GM19043 (cell line): ENCODE data around the gene VANGL1.
A peak's percentile ranks its signal among the peaks of the same experiment; 100 is the strongest.
"Not testable (repeated sequence)": the region's sequence is repeated elsewhere in the genome, so short reads cannot be mapped to it uniquely, and the experiment has no call there.

Source experiments
- ATAC-seq: cut with Tn5 transposase; IDR thresholded peaks from one replicate; pipeline ENCODE4 v1.9.1; 2021; ENCODE audit warnings: low read depth; ENCODE audit not compliant: unreplicated experiment

The VANGL1 gene

DNA sequence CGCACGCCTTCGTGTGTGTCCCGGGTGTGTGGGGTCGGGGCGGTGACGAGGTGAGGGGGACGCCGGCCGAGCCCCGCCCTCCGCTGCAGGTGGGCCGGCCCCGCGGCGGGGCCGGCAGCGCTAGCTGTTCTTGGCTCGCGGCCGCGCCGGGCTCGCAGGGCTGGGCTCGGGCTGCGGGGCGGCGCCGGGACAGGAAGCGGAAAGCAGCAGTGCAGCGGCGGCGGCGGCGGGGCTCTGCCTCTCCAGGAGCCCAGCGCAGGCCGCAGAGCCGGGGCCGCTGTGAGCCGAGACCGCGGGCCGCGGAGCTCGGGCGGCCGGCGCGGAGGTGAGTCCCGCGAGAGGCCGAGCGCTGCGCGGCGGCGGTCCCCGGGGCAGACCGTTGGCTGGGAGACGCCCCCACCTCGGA is at the start of gene VANGL1:
Gene VANGL1 (plus strand): TSS at position 209 of the 406 bp plus-strand sequence. CDS start 9,444 bp downstream, outside the sequence.
- peak; percentile 65 for ATAC-seq

DNA sequence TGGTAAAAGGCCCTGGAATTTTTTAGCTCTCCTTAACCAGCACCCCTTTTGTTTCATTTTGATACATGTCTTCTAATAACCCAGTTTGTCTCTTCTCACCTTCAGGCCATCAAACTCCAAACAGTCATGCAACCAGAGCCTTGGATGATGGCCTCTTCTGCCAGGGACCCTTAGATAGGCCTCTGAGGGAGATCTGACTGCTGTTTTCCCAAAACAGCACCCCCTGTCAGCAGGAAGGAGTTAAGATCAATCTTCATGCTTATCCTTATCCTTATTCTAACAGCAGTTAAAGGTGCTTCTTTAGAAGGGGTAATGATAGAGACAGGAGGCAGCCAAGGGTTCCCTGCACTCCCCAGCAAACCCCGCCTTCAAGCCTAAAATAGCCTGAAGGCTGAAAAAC is 49.5 kb upstream of the VANGL1 start:
- no peak for ATAC-seq

DNA sequence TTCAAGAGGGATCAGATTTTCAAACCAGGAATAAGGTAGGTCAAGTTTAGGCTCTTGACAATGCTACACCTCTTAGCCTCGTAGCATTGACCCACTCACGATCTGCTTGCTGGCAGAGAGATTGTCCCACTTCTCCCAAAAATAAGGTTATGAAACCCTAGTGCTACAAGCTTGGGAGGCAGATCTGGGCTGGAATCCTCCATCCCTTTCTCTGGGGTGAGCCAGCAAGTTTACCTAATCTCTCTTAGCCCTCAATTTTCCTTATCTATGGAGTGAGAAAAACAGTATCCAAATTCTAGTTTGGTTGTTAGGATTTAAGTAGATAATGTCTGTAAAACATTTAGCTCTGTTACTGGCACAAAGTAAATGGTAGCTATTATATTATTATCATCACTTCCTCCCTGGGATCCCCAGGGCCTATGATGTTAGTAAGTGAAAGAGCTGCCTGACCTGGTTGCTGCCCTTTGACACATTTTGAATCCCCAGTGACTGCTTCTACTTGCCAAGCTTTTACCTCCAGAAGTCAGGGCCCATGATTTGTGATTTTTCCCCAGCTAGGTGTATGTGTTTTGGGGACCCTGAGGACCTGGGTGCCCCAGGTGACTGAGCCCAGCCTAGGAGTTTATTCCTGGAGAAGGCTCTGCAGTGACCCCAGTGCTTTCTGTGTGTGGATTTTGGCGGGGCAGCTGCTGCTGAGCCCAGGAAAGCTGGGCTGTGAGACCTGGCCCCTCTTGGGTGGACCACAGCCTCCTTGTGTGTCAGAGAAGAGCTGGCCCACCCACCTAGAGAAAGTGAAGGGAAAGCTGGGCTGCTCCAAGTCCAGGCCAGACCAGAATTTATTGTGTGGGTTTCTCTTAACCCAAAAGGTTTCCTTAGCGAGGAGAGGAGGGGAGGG is 48.2 kb upstream of the VANGL1 start:
- ATAC-seq = no peak

DNA sequence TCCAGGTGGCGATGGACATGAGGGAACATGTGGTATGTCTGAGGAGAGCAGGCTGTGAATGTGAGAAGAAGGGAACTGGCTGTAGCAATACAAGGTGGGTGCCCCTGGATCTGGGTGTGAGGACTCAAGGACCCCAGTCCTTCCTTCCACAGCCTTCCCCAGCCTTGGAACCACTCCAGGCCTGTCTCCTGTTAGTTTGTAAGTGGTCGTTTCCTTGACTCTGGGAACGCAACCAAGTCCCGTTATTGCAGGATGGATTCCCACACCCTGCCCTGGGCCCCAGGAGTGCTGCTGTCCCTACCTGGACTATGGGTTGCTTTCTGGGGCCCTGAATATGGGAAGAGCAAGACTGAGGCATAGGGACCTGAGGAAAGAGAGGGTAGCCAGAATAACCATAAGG is 47.2 kb upstream of the VANGL1 start:
- no peak for ATAC-seq

DNA sequence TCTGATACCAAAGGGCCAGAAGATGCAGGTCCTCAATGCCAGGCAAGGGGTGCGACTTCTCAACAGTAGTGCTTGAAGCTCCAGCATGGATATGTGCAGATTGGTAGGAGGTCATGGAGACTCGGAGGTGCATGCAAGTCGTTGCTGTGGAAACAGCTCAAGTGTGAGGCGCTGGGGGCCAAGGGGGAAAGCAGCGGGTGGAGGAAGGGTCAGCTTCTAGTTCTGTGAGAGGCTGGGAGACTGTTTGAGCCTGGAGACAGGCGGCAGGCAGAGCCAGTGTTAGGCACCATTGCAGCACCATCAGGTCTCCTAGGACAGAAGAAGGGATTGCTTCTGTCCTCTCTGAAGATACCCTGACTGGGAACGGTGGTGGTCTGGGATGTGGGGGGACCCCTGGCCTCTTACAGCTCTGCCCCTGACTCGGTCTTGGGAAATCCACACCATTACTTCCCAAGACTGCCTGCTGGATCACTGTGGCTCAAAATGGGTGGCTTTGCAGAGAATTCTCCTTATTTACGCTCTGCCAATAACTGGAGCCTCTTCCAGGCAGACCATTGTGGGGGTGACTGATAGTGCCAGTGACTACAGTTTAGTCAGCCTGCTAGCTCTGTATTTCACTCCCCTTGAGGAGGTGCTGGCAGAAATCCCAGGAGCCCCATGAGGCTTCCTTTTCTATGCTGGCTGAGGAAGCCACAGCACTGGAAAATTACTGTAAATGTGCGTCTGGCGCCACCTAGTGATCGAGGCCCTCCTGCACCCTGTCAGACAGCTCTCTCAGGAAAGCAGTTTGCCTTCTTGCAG is 46.3 kb upstream of the VANGL1 start:
- peak; percentile 74 for ATAC-seq

DNA sequence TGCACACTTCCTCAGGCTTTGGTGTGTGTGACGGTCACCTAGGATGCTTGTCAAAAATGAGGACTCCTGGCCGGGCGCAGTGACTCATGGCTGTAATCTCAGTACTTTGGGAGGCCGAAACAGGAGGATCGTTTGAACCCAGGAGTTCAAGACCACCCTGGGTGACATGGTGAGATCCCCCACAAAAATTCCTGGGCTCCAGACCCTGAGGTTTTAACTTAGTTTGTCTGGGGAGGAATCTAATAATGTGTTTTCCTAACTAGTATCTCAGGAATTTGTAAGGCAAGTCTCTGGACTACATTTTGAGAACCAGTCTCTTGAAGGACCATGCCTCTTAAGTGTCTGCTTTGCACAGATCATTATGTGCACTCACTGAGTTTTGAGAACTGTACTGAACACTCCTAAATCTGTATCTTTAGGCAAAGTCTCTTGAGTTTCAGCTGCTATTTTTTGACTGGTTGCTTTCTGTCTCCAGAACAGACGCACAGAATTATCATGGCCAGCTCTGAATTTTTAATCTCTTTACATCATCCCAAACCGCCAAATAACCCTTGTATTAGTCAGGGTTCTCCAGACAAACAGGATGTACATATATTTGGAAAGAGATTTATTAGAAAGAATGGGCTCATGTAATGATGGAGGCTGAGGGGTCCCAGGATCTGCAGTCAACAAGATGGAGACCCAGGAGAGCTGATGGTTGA is 45.5 kb upstream of the VANGL1 start:
- no peak for ATAC-seq

DNA sequence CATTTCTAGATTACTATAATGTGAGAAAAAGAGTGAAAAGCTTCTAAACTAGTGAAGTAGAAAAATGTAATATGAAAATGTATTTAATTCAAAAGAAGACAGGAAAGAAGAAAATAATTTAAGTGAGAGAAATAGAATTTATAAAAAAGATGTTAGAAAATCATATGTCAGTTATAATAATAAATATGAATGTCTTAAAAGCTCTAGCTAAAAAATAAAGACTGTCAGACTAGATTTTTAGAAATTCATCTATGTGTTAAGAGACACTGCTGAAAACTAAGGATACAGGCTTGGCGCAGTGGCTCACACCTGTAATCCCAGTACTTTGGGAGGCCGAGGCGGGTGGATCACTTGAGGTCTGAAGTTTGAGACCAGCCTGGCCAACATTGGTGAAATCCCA is 37.3 kb upstream of the VANGL1 start:
- ATAC-seq = no peak

DNA sequence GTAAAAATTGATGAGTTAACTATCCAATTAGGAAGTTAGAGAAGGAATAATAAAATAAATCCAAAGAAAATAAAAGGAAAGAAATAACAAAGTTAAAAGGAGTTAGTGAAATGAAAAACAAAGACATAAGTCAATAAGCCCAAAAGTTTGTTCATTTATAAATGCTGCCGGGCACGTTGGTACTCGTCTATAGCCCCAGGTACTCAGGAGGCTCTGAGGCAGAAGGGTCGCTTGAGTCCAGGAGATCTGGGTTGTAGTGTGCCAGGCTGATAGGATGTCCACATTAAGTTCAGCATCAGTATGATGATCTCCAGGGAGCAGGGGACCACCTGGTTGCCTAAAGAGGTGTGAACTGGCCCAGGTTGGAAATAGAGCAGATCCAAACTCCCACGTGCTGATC is 35.5 kb upstream of the VANGL1 start:
- no peak for ATAC-seq

DNA sequence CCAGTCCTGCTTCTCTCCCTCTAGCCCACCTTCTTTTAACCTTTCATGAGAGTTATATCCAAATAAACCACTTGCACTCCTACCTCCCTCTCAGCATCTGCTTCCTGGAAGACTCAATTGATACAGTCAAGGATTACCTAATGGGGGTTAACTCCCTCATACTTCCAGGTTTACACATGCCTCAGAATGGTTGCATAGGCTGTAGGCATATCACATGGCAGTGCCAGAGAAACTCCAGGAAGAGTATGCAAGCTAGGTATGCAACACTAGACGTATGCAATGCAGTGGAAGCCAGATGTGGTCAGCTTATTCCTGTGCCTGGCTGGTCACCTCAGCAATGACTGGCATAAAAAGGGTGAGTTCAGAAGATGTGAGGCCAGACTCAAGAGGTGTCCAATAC is 32.7 kb upstream of the VANGL1 start:
- no peak for ATAC-seq

DNA sequence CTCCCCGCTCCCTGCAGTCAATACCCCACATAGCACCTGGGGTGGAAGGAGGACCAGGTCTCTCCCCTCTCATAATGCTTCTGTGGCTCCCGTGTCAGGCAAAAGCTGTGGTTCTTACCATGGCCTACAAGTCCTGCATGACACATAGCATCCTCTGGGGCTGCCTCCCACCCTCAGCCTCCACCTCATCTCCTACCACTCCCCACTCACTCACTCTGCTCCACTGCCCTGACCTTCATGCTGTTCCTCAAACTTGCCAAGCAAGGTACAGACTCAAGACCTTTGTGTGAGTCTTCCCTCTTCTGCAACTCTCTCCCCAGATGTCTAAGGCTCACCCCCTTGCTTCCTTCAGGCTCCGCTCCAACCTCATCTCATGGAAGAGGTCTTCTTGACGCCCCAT is 28.0 kb upstream of the VANGL1 start:
- no peak for ATAC-seq

DNA sequence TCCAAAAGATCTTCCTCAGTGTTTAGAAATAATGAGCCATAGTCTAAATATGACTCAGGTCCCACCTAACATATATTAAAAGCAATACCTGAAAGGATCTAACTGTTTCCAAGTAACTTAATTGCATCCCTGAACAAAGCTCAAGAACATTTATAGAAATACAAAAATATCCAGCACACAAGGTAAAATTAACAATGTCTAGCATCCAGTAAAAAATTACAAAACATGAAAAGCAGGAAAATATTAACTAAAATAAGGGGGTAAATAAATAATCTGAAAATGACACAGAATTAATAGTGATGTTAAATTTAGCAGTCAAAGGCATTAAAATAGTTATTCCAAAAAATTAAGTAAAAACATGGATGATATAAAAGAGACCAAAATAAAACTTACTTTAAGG is 21.3 kb upstream of the VANGL1 start:
- ATAC-seq = no peak

DNA sequence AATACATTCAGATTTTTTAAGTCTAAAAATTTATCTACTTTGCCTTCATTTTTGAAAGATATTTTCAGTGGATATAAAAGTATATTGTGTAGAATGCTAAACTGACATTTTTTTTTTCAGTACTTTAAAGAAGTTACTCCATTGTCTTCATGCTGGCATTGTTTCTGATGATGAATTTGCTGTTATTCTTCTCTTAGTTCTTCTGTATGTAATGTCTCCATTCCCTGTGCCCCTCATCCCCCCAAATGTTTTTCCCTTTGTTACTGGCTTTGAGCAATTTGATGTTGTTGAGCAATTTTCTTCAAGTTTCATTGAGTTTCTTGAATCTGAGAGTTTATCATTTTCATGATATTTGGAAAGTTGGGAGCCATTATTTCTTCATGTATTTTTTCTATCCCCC is 20.8 kb upstream of the VANGL1 start:
- ATAC-seq = no peak

DNA sequence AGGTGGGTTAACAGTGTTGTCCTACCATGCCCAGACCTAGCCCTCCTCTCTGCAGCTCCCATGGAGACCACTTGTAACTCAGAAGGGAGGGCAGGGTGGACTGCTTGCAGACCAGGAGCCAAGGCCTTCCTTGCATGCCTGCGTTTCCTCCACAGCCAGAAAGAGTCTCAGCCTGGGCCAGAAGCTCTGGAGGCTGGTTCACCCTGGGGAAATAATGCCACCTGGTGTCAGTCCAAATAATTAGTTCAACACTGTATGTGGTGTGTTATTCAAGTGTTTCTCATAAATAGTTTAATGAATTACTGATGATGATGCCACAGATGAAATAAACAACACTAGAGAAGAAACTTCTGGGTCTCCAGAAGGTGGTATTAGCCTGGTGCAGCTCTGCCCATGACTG is 16.9 kb upstream of the VANGL1 start:
- no peak for ATAC-seq

DNA sequence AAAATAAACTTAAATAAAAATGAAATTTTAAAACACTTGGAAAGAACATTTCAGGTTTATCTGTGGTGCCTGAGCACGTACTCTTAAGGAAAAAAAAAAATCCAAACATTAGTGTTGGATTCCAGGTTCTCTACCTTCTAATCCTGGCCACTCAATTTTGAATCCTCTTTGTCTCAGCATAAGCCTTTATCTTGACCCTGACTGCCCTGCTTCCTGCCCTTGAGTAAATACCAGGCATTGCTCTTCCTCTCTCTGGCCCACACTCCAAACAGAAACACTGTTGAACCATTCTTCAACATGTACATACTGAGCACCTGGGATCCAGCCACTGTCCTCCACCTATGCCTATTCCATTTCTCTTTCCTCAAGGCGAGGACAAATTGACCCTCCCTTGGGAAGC is 11.4 kb upstream of the VANGL1 start:
- ATAC-seq = no peak

DNA sequence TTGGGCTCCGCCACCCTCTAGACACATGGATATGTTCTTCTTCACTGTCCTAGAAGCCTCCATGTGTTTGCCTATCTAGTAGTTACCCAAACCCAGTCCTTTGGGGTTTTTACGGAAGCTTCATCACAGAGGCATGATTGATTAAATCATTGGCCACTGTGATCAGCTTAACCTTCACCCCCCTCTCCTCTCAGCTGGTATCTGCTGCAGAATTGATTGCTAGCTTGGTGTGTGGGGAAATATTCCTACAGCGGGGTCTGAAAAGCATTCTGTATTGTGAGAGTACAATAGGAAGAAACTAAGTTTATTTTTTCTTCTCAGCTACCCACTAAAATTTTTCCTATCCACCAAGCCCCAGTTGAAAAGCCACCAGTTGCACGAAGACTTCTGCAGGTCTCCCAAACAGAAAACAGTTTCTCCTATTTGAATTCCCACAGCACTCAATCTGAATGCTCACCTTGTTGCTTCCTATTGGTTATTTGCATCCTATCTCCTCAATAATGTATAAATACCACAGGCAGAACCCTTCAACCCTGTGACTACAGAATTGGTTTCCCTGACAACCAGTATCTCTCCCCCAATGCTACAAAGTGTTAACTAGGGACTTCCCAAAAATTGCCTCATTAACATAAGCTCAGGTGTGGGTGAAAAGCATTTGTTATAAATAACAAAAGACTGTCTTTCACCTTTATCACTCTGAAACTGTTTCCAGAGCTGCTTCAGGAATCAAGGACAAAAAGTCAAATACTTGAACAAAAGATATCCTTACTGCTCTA is 9.3 kb upstream of the VANGL1 start:
- ATAC-seq = no peak

DNA sequence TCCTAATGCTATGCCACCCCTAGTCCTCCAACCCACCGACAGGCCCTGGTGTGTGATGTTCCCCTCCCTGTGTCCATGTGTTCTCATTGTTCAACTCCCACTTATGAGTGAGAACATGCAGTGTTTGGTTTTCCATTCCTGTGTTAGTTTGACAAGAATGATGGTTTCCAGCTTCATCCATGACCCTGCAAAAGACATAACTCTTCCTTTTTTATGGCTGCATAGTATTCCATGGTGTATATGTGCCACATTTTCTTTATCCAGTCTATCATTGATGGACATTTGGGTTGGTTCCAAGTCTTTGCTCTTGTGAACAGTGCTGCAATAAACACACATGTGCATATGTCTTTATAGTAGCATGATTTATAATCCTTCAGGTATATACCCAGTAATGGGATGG is 8.2 kb upstream of the VANGL1 start:
- ATAC-seq = not testable (repeated sequence)

DNA sequence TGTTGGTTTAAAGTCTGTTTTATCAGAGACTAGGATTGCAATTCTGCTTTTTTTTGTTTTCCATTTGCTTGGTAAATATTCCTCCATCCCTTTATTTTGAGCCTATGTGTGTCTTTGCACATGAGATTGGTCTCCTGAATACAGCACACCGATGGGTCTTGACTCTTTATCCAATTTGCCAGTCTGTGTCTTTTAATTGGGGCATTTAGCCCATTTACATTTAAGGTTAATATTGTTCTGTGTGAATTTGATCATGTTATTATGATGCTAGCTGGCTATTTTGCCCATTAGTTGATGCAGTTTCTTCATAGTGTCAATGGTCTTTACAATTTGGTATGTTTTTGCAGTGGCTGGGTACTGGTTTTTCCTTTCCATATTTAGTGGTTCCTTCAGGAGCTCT is 4.5 kb upstream of the VANGL1 start:
- ATAC-seq = not testable (repeated sequence)

DNA sequence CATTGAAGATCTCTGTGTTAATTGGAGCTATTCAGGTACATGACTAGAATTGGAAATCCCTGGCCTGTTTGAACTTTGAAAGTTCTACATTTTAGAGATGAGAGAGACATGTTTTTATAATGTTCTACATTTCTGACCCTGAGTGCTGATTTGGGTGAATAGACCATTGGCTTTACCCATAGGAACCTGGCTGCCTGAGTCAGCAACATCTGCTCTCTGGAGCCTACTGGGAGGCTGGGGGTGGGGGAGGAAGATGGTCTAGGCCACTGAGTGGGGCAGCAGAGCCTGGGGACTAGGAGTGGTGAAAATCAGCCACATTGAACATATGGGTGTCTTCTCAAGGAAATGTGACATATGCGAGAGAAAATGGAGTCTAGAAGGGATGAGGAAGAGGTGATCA is 1.4 kb upstream of the VANGL1 start:
- no peak for ATAC-seq

DNA sequence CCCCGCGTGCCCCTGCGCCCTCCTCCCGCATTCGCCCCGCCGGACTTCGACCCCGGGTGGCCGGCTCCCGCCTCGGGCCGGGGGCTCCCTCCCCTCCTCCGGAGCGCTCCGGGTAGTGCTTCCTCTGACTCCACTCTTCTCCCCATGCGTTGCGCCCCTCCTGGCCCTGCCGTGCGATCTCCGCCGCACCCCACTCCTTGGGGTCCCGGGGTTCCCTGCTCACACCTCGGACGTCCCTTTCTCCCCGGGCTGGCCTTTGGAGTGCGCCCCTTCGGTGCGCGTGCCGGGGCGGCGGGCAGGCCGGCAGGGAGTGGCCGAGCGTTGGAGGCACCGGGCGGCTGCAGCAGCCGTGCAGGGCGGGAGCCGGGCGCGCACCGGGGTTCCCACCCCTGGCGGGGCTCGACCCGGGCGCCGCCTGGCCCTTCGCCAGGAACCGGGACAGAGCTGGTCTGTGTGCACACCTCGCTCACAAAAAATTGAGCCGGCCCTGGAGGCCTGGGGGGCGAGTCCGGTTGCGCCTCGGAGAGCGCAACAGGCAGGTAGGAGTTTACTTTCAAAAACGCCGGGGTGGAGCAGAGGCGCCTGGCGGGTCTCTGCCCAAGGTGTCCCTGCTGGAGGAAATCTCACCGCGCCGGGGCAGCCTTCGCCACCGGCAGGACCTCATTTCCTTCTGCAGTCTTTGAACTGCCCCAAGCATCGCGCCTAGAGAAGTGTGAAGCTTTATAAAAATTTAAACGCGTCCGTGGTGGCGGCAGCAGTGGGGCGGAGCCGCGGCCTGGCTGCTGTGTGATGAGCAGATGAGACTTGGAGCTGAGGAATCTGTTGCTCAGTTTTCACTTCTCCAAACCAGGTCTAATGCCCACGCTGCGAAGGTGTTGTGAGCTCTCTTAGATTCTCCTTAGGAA is 650 bp downstream of the VANGL1 start:
- peak; percentile 56 for ATAC-seq
